ENCODE results near the gene KRT23.

DNA sequence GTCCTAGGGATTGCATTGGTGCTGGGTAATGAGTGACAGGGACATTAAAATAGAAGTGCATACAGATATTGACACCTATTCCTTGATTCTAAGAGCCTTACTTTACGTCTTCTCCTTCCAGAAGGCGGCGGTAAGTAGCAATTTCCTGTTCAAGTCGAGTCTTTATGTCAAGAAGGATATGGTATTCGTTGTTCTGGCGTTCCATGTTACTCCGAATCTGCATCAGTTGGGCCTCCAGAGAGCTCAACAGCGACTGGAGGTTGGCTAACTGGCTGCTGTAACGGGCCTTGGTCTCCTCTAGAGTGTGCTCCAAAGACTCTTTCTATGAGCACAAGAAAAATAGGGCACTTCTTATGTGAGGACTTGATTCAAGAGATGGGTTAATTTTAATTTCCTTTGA, 59.4 kb downstream of the KRT23 start:
- TF ChIP-seq SUZ12 (IDR thresholded peaks at IDR 0.05; ENCODE audit: low read depth, low read length) (no peak), BHLHE40 (IDR thresholded peaks at IDR 0.05; ENCODE audit: low read length) (no peak), SIX4 (CRISPR knock-in tag; IDR thresholded peaks at IDR 0.05) (no peak), HMG20B (CRISPR knock-in tag; conservative IDR thresholded peaks at IDR 0.05) (no peak), ZNF24 (IDR thresholded peaks at IDR 0.05) (no peak), SP1 (IDR thresholded peaks at IDR 0.05) (no peak), SP1 (CRISPR knock-in tag; IDR thresholded peaks at IDR 0.05) (no peak), GABPB1 (CRISPR knock-in tag; IDR thresholded peaks at IDR 0.05) (no peak)
- TF ChIP-seq, protein P1, sequence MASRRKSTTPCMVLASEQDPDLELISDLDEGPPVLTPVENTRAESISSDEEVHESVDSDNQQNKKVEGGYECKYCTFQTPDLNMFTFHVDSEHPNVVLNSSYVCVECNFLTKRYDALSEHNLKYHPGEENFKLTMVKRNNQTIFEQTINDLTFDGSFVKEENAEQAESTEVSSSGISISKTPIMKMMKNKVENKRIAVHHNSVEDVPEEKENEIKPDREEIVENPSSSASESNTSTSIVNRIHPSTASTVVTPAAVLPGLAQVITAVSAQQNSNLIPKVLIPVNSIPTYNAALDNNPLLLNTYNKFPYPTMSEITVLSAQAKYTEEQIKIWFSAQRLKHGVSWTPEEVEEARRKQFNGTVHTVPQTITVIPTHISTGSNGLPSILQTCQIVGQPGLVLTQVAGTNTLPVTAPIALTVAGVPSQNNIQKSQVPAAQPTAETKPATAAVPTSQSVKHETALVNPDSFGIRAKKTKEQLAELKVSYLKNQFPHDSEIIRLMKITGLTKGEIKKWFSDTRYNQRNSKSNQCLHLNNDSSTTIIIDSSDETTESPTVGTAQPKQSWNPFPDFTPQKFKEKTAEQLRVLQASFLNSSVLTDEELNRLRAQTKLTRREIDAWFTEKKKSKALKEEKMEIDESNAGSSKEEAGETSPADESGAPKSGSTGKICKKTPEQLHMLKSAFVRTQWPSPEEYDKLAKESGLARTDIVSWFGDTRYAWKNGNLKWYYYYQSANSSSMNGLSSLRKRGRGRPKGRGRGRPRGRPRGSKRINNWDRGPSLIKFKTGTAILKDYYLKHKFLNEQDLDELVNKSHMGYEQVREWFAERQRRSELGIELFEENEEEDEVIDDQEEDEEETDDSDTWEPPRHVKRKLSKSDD (CRISPR knock-in tag; IDR thresholded peaks at IDR 0.05; ENCODE audit: low read depth) = no peak
- TF ChIP-seq, protein P2, sequence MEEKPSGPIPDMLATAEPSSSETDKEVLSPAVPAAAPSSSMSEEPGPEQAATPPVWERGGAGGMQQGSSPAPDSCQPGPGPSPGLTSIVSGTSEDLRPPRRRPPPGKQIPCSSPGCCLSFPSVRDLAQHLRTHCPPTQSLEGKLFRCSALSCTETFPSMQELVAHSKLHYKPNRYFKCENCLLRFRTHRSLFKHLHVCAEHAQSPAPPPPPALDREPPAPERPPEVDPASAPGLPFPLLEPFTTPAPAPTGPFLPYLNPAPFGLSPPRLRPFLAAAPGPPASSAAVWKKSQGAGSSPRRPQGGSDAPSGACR (CRISPR knock-in tag; IDR thresholded peaks at IDR 0.05) = no peak
- TF ChIP-seq, protein P3, sequence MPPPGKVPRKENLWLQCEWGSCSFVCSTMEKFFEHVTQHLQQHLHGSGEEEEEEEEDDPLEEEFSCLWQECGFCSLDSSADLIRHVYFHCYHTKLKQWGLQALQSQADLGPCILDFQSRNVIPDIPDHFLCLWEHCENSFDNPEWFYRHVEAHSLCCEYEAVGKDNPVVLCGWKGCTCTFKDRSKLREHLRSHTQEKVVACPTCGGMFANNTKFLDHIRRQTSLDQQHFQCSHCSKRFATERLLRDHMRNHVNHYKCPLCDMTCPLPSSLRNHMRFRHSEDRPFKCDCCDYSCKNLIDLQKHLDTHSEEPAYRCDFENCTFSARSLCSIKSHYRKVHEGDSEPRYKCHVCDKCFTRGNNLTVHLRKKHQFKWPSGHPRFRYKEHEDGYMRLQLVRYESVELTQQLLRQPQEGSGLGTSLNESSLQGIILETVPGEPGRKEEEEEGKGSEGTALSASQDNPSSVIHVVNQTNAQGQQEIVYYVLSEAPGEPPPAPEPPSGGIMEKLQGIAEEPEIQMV (CRISPR knock-in tag; IDR thresholded peaks at IDR 0.05; ENCODE audit: low read depth) = no peak
- TF ChIP-seq, protein P4, sequence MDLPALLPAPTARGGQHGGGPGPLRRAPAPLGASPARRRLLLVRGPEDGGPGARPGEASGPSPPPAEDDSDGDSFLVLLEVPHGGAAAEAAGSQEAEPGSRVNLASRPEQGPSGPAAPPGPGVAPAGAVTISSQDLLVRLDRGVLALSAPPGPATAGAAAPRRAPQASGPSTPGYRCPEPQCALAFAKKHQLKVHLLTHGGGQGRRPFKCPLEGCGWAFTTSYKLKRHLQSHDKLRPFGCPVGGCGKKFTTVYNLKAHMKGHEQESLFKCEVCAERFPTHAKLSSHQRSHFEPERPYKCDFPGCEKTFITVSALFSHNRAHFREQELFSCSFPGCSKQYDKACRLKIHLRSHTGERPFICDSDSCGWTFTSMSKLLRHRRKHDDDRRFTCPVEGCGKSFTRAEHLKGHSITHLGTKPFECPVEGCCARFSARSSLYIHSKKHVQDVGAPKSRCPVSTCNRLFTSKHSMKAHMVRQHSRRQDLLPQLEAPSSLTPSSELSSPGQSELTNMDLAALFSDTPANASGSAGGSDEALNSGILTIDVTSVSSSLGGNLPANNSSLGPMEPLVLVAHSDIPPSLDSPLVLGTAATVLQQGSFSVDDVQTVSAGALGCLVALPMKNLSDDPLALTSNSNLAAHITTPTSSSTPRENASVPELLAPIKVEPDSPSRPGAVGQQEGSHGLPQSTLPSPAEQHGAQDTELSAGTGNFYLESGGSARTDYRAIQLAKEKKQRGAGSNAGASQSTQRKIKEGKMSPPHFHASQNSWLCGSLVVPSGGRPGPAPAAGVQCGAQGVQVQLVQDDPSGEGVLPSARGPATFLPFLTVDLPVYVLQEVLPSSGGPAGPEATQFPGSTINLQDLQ (CRISPR knock-in tag; IDR thresholded peaks at IDR 0.05) = no peak
